ENCODE results near the gene USP30. TPM values are rescaled to one million over a fixed set of nuclear protein-coding genes. Genes with fewer than 3 reads are reported as not detected.
A peak's percentile ranks its signal among the peaks of the same experiment; 100 is the strongest.

USP30 gene
- total and polyA plus RNA-seq, 9 of the 15 experiments (the other 6 are each of a cell fraction or from before 2014, with no cell fraction given): 1.4 to 15.2 (median 7.0) TPM

GRCh38 chr12:109092497-109093021 is 40.2 kb downstream of the USP30 start (continued):
- TF ChIP-seq ZNF395 (CRISPR knock-in tag; IDR thresholded peaks at IDR 0.05): no peak; the same call in 1 of the 2 replicates
- no peak for TF ChIP-seq SAFB2 (IDR thresholded peaks at IDR 0.05; ENCODE audit: borderline replicate concordance, low read depth, low read length, severe bottlenecking)
- TF ChIP-seq ZFX (CRISPR knock-in tag; IDR thresholded peaks at IDR 0.05): peak; percentile 20; the same call in 1 of the 2 replicates
- TF ChIP-seq ZNF165 (CRISPR knock-in tag; IDR thresholded peaks at IDR 0.05; ENCODE audit: borderline replicate concordance): no peak
- TF ChIP-seq BCOR (IDR thresholded peaks at IDR 0.05): peak; percentile 19; the same call in 1 of the 2 replicates
- no peak for TF ChIP-seq ZNF655 (CRISPR knock-in tag; IDR thresholded peaks at IDR 0.05)
- TF ChIP-seq GTF2B (IDR thresholded peaks at IDR 0.05; ENCODE audit: extremely low read depth, insufficient read length): no peak
- no peak for TF ChIP-seq DDX20 (tag; IDR thresholded peaks at IDR 0.05; ENCODE audit: low read depth)
- no peak for TF ChIP-seq THAP7 (CRISPR knock-in tag; IDR thresholded peaks at IDR 0.05)
- TF ChIP-seq SMARCA4 (IDR thresholded peaks at IDR 0.05): no peak
- TF ChIP-seq RFX5 (IDR thresholded peaks at IDR 0.05; ENCODE audit: low read depth, low read length): no peak
- no peak for TF ChIP-seq DLX4 (CRISPR knock-in tag; IDR thresholded peaks at IDR 0.05)
- TF ChIP-seq FOS (IDR thresholded peaks at IDR 0.05; ENCODE audit: extremely low read depth, insufficient read length): no peak
- TF ChIP-seq NR2F6 (CRISPR knock-in tag; IDR thresholded peaks at IDR 0.05): no peak
- TF ChIP-seq ZKSCAN3 (CRISPR knock-in tag; IDR thresholded peaks at IDR 0.05): no peak
- no peak for TF ChIP-seq CUX1 (CRISPR knock-in tag; IDR thresholded peaks at IDR 0.05)
- TF ChIP-seq ZNF384 (IDR thresholded peaks at IDR 0.05; ENCODE audit: low read depth, low read length): no peak
- TF ChIP-seq MAFK (IDR thresholded peaks at IDR 0.05; ENCODE audit: low read length): no peak
- no peak for TF ChIP-seq ARID1B (IDR thresholded peaks at IDR 0.05)
- TF ChIP-seq ZNF232 (CRISPR knock-in tag; IDR thresholded peaks at IDR 0.05): no peak
- TF ChIP-seq BDP1 (IDR thresholded peaks at IDR 0.05; ENCODE audit: insufficient read depth, insufficient read length): no peak

Data from K562 (cell line).